HepG2 (cell line): ENCODE results near the gene WNT1. TPM values are rescaled to one million over a fixed set of nuclear protein-coding genes. Genes with fewer than 3 reads are reported as not detected.

ENCODE experiments used
- ATAC-seq: fragments of 200-7000 bp; cut with Tn5 transposase; 3 replicates; pipeline ENCODE4 v1.9.1; 2020; ENCODE audit warnings: mild to moderate bottlenecking, moderate library complexity
- BruUV-seq: library from RNA; stranded (reverse); fragments of 400-500 nt; replicated peaks from 2 replicates; lab custom pipeline; 2021; lab: Mats Ljungman, UMichigan
- CTCF ChIA-PET: fragments of 300-600 bp; formaldehyde crosslinking; extraction: SDS; loops from one replicate; lab custom pipeline; 2021; ENCODE audit warnings: low total read pairs, inconsistent platforms, low intra/inter-chr PET ratio; lab: Yijun Ruan, JAX
- POLR2A ChIA-PET: fragments of 350-600 bp; sonication (Branson Sonifier 250); formaldehyde crosslinking; loops from one replicate; lab custom pipeline; 2020; ENCODE audit warnings: antibody characterized with exemption, inconsistent platforms; lab: Yijun Ruan, JAX
- DNase-seq: peaks from one replicate; pipeline ENCODE4 v3.0.0-alpha.2; 2015; ENCODE audit warnings: low spot score
- FAIRE-seq: peaks from 3 replicates; lab custom pipeline; 2011; peaks lifted over from hg19 to GRCh38; lab: Jason Lieb, UNC
- H2AFZ ChIP-seq: one replicate; pipeline ENCODE4 v1.6.1; 2011; ENCODE audit warnings: low read length, inconsistent platforms
- H3K27ac ChIP-seq: fragments of 300-600 bp; 3 replicates; pipeline ENCODE4 v1.8.0; 2011; ENCODE audit warnings: mixed run types, mild to moderate bottlenecking, mixed read lengths, low read length, inconsistent platforms; ENCODE audit not compliant: insufficient read depth; ENCODE audit errors: extremely low read length
- H3K27me3 ChIP-seq, 2 experiments: fragments of 200-600 bp in 1 of 2; 2 replicates in 1 of 2; 3 replicates in 1 of 2; pipeline versions ENCODE4 v1.6.0 to v1.8.0; 2011; ENCODE audit warnings: low read length in 2 of 2, mild to moderate bottlenecking in 2 of 2, moderate library complexity in 2 of 2, inconsistent platforms in 1 of 2; ENCODE audit not compliant: insufficient read depth in 2 of 2, control insufficient read depth in 1 of 2
- H3K36me3 ChIP-seq, 2 experiments: fragments of 200-600 bp in 1 of 2; replicated peaks in 1 of 2; 2 replicates in 1 of 2; 3 replicates in 1 of 2; pipeline versions ENCODE4 v1.5.1 to v1.8.0; 2011; ENCODE audit warnings: low read length in 2 of 2, inconsistent platforms in 1 of 2; ENCODE audit not compliant: insufficient read depth in 2 of 2, control insufficient read depth in 1 of 2
- H3K4me1 ChIP-seq: 2 replicates; pipeline ENCODE4 v1.5.1; 2012; ENCODE audit warnings: low read length, inconsistent platforms; ENCODE audit not compliant: insufficient read depth
- H3K4me2 ChIP-seq: 2 replicates; pipeline ENCODE4 v1.6.0; 2011; ENCODE audit warnings: low read depth, low read length, inconsistent platforms
- H3K4me3 ChIP-seq, 3 experiments: fragments of 200-600 bp in 1 of 3; sonication (generic), shearing (Covaris generic) in 1 of 3; replicated peaks in 1 of 3; 2 replicates each; pipeline ENCODE4 v1.5.1; 2011 to 2016; ENCODE audit warnings: low read length in 3 of 3, inconsistent platforms in 2 of 3, low read depth in 2 of 3, mild to moderate bottlenecking in 2 of 3, control low read depth in 1 of 3, mixed read lengths in 1 of 3; ENCODE audit not compliant: insufficient read depth in 1 of 3
- H3K79me2 ChIP-seq: one replicate; pipeline ENCODE4 v1.6.1; 2011; ENCODE audit warnings: low read length, inconsistent platforms; ENCODE audit not compliant: insufficient read depth
- H3K9ac ChIP-seq: 2 replicates; pipeline ENCODE4 v1.6.0; 2011; ENCODE audit warnings: mild to moderate bottlenecking, low read depth, low read length, inconsistent platforms; ENCODE audit not compliant: insufficient read depth
- H3K9me3 ChIP-seq: 2 replicates; pipeline ENCODE4 v1.5.1; 2012; ENCODE audit warnings: mild to moderate bottlenecking, low read length
- H4K20me1 ChIP-seq: 2 replicates; pipeline ENCODE4 v1.6.0; 2011; ENCODE audit warnings: inconsistent platforms, mild to moderate bottlenecking, low read length, moderate library complexity; ENCODE audit not compliant: insufficient read depth
- SCMH1 ChIP-seq: sonication (generic); formaldehyde crosslinking; IDR thresholded peaks from 2 replicates; pipeline ENCODE4 v1.9.0; 2021; ENCODE audit warnings: missing genetic modification reagents, mild to moderate bottlenecking, borderline replicate concordance
- SIN3A ChIP-seq: IDR thresholded peaks from 2 replicates; pipeline ENCODE4 v1.6.1; 2011; ENCODE audit warnings: low read depth, mild to moderate bottlenecking, control low read depth, low read length, borderline replicate concordance
- SUZ12 ChIP-seq: fragments of 150-350 bp; IDR thresholded peaks from 2 replicates; pipeline ENCODE4 v1.6.1; 2014; ENCODE audit warnings: low read depth, low read length
- SYNCRIP ChIP-seq: fragments of 200-400 bp; formaldehyde crosslinking; IDR thresholded peaks from 2 replicates; pipeline ENCODE4 v1.6.1; 2018; ENCODE audit warnings: mild to moderate bottlenecking, low read depth, low read length; ENCODE audit not compliant: insufficient read depth
- XRCC5 ChIP-seq: fragments of 200-400 bp; formaldehyde crosslinking; optimal IDR thresholded peaks from 2 replicates; pipeline ENCODE3; 2017; ENCODE audit warnings: mild to moderate bottlenecking, low read length
- ZFP36L1 ChIP-seq: sonication (generic); formaldehyde crosslinking; IDR thresholded peaks from 2 replicates; pipeline ENCODE4 v1.8.0; 2022; ENCODE audit warnings: mild to moderate bottlenecking, missing genetic modification reagents, moderate library complexity
- ZNF260 ChIP-seq: sonication (generic); formaldehyde crosslinking; IDR thresholded peaks from 2 replicates; pipeline ENCODE4 v1.4.0; 2020; ENCODE audit warnings: missing genetic modification reagents, low read depth, mild to moderate bottlenecking, borderline replicate concordance
- ZNF558 ChIP-seq: sonication (generic); formaldehyde crosslinking; IDR thresholded peaks from 2 replicates; pipeline ENCODE4 v1.9.0; 2022; ENCODE audit warnings: mild to moderate bottlenecking, missing genetic modification reagents, borderline replicate concordance
- ZNF567 ChIP-seq: sonication (generic); formaldehyde crosslinking; IDR thresholded peaks from 2 replicates; pipeline ENCODE4 v1.8.1; 2023; ENCODE audit warnings: mild to moderate bottlenecking, missing genetic modification reagents, borderline replicate concordance
- ZNF691 ChIP-seq: sonication (generic); formaldehyde crosslinking; IDR thresholded peaks from 2 replicates; pipeline ENCODE4 v1.4.0; 2020; ENCODE audit warnings: missing genetic modification reagents, low read depth, mild to moderate bottlenecking, borderline replicate concordance
- ZNF740 ChIP-seq: sonication (generic); formaldehyde crosslinking; IDR thresholded peaks from 2 replicates; pipeline ENCODE4 v1.4.0; 2020; ENCODE audit warnings: missing genetic modification reagents
- ZSCAN21 ChIP-seq: sonication (generic); formaldehyde crosslinking; IDR thresholded peaks from 2 replicates; pipeline ENCODE4 v1.8.0; 2022; ENCODE audit warnings: mild to moderate bottlenecking, missing genetic modification reagents, moderate library complexity, borderline replicate concordance
- in situ Hi-C: cut with HindIII; loops from 2 replicates; pipeline ENCODE4 v1.10.0; 2017; ENCODE audit warnings: low pct_unique_long_range_greater_than_20kb; ENCODE audit not compliant: extremely low pct_ligation_motif_present
- intact Hi-C: fragments of 100-400 bp; cut with micrococcal nuclease; formaldehyde crosslinking; loops from one replicate; pipeline ENCODE4 v1.10.0; 2022; ENCODE audit not compliant: unreplicated experiment
- polyA plus RNA-seq, 8 experiments: library from polyadenylated mRNA; depleted of rRNA in 3 of 8; stranded (reverse) in 7 of 8; unstranded in 1 of 8; fragments of >200 nt; fragmentation: Illumina TruSeq in 4 of 8; extraction: Trizol in 4 of 8; gene quantifications; 2 replicates each; pipeline versions ENCODE4 v1.2.1 to v1.2.3, GENCODE V29; 2011 to 2016; ENCODE audit warnings: low read depth in 4 of 8, missing spikeins in 1 of 8, mixed read lengths in 1 of 8; ENCODE audit not compliant: insufficient read depth in 1 of 8
- total RNA-seq, 5 experiments: library from RNA; depleted of rRNA; stranded (reverse); fragments of >200 nt; fragmentation: Illumina TruSeq; extraction: Trizol; gene quantifications; 2 replicates each; pipeline ENCODE4 v1.2.3, GENCODE V29; 2016; ENCODE audit warnings: low read depth in 1 of 5
- TF ChIP-seq, protein P1 (sequence below): sonication (generic); formaldehyde crosslinking; IDR thresholded peaks from 2 replicates; pipeline ENCODE4 v1.9.0; 2021; ENCODE audit warnings: missing genetic modification reagents, borderline replicate concordance

Gene WNT1
- total and polyA plus RNA-seq, 2 of the 13 experiments (the other 11 are each of a cell fraction or from before 2014, with no cell fraction given), result not detected

DNA sequence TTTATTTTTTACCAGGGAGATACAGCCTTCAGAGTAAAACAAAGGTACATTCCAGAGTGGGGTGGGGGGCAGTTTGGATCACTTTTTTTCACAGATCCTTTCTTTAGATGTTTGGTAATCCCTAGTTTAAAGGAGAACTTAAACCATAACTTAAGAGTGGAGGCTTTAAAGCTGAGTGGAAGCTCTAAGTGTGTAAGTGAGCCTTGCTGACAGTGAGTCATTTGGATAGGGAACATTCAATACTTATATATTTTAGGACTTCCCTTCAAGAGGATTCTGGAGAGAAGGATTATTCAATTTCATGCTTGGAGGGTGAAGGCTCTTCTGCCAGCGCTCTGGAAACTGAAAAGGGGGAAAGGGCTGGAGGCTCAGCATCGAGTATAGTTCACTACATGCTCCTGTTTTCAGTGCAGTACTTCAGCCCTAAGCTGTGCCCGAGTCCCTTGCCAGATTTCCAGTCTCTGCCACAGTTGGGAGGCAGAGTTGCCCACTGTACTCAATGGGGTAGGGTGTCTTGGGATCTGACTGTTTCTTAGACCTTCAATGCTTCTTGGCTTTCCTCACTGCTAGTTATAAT lies 32.1 kb downstream of the WNT1 start (continued):
- TF ChIP-seq SUZ12, result no peak
- TF ChIP-seq SYNCRIP, result no peak

DNA sequence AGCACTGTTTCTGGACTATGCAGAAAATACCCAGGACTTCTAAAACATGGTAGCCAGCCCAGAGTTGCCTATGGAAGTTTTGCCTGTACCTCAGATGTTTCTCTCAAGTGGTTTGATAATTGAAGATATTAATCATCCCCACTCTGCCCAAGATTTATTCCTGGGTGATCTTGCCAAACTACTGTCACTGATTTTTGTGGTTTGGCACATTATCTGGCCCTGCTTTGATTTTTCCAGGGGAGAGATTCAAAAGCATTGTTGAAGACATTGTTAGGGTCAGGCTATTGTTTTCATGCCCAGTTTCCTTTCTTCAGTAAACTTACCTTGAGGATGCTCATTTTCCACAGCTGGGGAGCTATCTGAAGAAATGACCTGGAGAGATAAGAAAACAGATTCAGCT lies 34.6 kb downstream of the WNT1 start:
- H3K9ac ChIP-seq, result no peak overlapping the region
- H3K36me3 ChIP-seq, result peaks cover 0 to 7% of the 10 kb centered on the region in 2 experiments; a peak in 4 of 5 replicates
- no peaks in the 10 kb centered on the region for H4K20me1 ChIP-seq
- H3K9me3 ChIP-seq, result no peaks in the 10 kb centered on the region
- H3K4me1 ChIP-seq, result peaks cover 32% of the 10 kb centered on the region
- in situ Hi-C loops (no loop called here), intact Hi-C loops (loop anchor here (5.0 kb wide), 1 partner anchor 50 kb away; the partner anchor contains the start of gene KMT2D)
- no peak overlapping the region for H3K4me2 ChIP-seq
- H3K4me3 ChIP-seq, result no peak overlapping the region
- BruUV-seq, result no TSS peak
- no peak for ATAC-seq
- H3K79me2 ChIP-seq, result peaks cover 5% of the 10 kb centered on the region
- no peak overlapping the region for H3K27ac ChIP-seq
- CTCF ChIA-PET, result no interaction called here
- POLR2A ChIA-PET, result interaction anchor here (0.8 kb wide), 1 partner anchor 14 kb away, joined by 3 read pairs; the partner anchor contains the start of gene DDN
- TF ChIP-seq ZNF260 (CRISPR knock-in tag) (no peak), ZNF740 (CRISPR knock-in tag) (no peak), ZNF691 (CRISPR knock-in tag) (no peak), ZFP36L1 (no peak), ZSCAN21 (no peak), XRCC5 (no peak), SCMH1 (CRISPR knock-in tag) (no peak), ZNF567 (CRISPR knock-in tag) (no peak), SIN3A (no peak), ZNF558 (CRISPR knock-in tag) (no peak)
- TF ChIP-seq, protein P1, sequence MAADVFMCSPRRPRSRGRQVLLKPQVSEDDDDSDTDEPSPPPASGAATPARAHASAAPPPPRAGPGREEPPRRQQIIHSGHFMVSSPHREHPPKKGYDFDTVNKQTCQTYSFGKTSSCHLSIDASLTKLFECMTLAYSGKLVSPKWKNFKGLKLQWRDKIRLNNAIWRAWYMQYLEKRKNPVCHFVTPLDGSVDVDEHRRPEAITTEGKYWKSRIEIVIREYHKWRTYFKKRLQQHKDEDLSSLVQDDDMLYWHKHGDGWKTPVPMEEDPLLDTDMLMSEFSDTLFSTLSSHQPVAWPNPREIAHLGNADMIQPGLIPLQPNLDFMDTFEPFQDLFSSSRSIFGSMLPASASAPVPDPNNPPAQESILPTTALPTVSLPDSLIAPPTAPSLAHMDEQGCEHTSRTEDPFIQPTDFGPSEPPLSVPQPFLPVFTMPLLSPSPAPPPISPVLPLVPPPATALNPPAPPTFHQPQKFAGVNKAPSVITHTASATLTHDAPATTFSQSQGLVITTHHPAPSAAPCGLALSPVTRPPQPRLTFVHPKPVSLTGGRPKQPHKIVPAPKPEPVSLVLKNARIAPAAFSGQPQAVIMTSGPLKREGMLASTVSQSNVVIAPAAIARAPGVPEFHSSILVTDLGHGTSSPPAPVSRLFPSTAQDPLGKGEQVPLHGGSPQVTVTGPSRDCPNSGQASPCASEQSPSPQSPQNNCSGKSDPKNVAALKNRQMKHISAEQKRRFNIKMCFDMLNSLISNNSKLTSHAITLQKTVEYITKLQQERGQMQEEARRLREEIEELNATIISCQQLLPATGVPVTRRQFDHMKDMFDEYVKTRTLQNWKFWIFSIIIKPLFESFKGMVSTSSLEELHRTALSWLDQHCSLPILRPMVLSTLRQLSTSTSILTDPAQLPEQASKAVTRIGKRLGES (CRISPR knock-in tag), result no peak
- TF ChIP-seq, all 625 proteins: peak for 0
- FAIRE-seq (no peak), DNase-seq (no peak)
- Histone ChIP-seq H2AFZ (no peak overlapping the region), H3K27me3 (no peaks in the 10 kb centered on the region)
